Upper lobe of right lung (tissue), 1 donor: ENCODE data around the gene ZBTB45. TPM values are rescaled to one million over a fixed set of nuclear protein-coding genes. Genes with fewer than 3 reads are reported as not detected.
A peak's percentile ranks its signal among the peaks of the same experiment; 100 is the strongest.

Source experiments
- ATAC-seq: fragments of 200-7000 bp; cut with Tn5 transposase; one replicate; pipeline ENCODE4 v1.9.1; 2020; ENCODE audit warnings: mild to moderate bottlenecking, moderate library complexity
- DNase-seq: peaks from one replicate; pipeline ENCODE4 v3.0.0-alpha.2; 2020
- H3K27ac ChIP-seq: fragments of 200-600 bp; one replicate; pipeline ENCODE4 v1.8.0; 2022
- H3K27me3 ChIP-seq: fragments of 200-600 bp; one replicate; pipeline ENCODE4 v1.8.0; 2022; ENCODE audit warnings: mild to moderate bottlenecking
- H3K36me3 ChIP-seq: fragments of 200-600 bp; one replicate; pipeline ENCODE4 v1.8.0; 2022
- H3K4me1 ChIP-seq: fragments of 200-600 bp; one replicate; pipeline ENCODE4 v1.8.0; 2022
- H3K4me3 ChIP-seq: fragments of 200-600 bp; one replicate; pipeline ENCODE4 v1.8.0; 2022; ENCODE audit warnings: mild to moderate bottlenecking
- H3K9me3 ChIP-seq: fragments of 200-600 bp; one replicate; pipeline ENCODE4 v1.8.0; 2022
- intact Hi-C: fragments of 100-400 bp; cut with DNase I; formaldehyde crosslinking; loops from one replicate; pipeline ENCODE4 v1.11.0; 2022
- long read RNA-seq: library from polyadenylated mRNA; unstranded; transcript quantifications from one replicate; pipeline ENCODE4 v2.0.0, GENCODE V29; 2021
- total RNA-seq: library from RNA; stranded (reverse); fragmentation: NEBNext Ultra II Directional; extraction: Animal tissue kit (Norgen Biotek cat#: 25700); gene quantifications from one replicate; pipeline ENCODE4 v1.2.1, GENCODE V29; 2021
- TF ChIP-seq, protein P1 (sequence below): fragments of 200-600 bp; IDR thresholded peaks from one replicate; pipeline ENCODE4 v1.8.0; 2022; ENCODE audit warnings: antibody characterized with exemption
- donor health status: DM: no; HTN: yes; CAD: no; lungs with severe emphysema.

ZBTB45 gene
- 14.1 TPM for total RNA-seq
- long read RNA-seq, transcript ZBTB45-202 (3 exons, 2,541 nt) = major isoform, 5 of 11 reads
- long read RNA-seq, partial matches to known transcripts = 4 of 11 reads
- long read RNA-seq, other reads (novel, unspliced or antisense) = 2 of 11 reads

DNA sequence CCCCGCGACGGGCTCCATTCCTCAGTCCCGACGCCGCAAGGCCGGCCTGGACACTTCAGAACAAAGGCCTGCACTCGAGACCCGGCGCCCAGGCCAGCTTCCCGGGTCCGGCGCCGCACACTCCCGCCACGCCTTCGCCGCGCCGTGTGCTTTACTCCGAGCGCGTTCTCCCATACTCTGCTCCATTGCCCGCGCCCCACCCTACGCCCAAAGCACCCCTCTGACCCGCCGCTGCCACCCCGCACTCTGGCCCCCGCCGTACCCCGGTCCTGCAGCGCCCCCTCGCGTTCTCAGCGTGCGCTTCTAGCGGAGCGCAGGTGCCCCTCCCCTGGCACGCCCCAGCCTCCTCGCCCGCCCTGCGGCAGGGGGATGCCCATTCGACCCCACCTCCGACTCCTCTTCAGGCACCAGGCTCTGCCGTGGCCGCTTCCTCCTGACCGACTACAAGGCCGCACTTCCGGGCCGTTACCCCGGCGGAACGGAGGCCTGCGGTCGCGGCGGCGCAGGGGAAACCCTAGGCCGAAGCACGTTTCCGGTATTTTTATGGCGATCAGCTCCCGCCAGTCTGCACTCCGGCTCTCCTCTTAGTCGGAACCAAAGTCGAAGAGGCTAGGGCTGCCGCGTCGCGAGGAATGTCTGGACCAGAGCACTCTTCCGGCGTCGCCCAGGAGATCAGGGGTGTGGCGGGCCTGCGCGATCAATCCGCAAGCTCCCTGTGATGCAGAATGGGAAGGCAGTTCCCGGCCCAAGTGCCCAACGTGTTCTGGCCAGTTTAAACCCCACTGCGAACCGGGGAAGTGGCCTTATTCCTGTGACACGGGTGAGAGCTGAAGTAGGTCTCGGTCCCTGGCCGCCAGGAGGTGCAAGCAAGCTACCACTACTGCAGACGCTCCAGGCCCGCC lies at the start of gene ZBTB45:
TSS of gene ZBTB45 (minus strand) at position 456 of the 902 bp plus-strand sequence. CDS start 2,137 bp downstream, outside the sequence.
- DNase-seq (peak; percentile 95), ATAC-seq (peak; percentile 87)
- Histone ChIP-seq H3K36me3 (peaks cover 20% of the 10 kb centered on the region), H3K27me3 (no peaks in the 10 kb centered on the region), H3K4me1 (peaks cover 18% of the 10 kb centered on the region), H3K27ac (peak within 1 kb of the TSS; percentile 91), H3K4me3 (peak within 1 kb of the TSS; percentile 71), H3K9me3 (no peaks in the 10 kb centered on the region)
- intact Hi-C loops = no loop called here
- TF ChIP-seq, protein P1, sequence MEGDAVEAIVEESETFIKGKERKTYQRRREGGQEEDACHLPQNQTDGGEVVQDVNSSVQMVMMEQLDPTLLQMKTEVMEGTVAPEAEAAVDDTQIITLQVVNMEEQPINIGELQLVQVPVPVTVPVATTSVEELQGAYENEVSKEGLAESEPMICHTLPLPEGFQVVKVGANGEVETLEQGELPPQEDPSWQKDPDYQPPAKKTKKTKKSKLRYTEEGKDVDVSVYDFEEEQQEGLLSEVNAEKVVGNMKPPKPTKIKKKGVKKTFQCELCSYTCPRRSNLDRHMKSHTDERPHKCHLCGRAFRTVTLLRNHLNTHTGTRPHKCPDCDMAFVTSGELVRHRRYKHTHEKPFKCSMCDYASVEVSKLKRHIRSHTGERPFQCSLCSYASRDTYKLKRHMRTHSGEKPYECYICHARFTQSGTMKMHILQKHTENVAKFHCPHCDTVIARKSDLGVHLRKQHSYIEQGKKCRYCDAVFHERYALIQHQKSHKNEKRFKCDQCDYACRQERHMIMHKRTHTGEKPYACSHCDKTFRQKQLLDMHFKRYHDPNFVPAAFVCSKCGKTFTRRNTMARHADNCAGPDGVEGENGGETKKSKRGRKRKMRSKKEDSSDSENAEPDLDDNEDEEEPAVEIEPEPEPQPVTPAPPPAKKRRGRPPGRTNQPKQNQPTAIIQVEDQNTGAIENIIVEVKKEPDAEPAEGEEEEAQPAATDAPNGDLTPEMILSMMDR = peak; percentile 46

GRCh38 chr19:58568453-58569130 lies 49.0 kb upstream of the ZBTB45 start:
- DNase-seq = peak; percentile 37
- no peaks in the 10 kb centered on the region for H3K27me3 ChIP-seq
- TF ChIP-seq, protein P1 = no peak
- H3K27ac ChIP-seq = no peak overlapping the region
- no peaks in the 10 kb centered on the region for H3K9me3 ChIP-seq
- H3K4me3 ChIP-seq = no peak overlapping the region
- H3K36me3 ChIP-seq = peaks cover 23% of the 10 kb centered on the region
- H3K4me1 ChIP-seq = peaks cover 11% of the 10 kb centered on the region
- no peak for ATAC-seq
- intact Hi-C loops = no loop called here

DNA sequence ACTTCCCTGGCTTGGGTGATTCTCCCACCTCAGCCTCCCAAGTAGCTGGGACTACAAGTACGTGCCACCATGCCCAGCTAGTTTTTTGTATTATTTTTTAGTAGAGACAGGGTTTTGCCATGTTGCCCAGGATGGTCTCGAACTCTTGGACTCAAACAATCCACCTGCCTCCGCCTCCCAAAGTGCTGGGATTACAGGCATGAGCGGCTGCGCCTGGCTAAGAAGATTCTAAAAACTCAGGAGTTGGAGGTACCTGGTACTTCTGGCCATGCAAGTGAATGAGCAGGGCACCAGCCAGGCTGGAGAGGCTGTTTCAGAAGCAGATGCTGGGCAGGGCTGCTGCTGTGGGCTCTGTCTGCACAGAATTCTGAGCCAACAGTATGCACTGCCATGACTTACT lies 47.4 kb upstream of the ZBTB45 start:
- peaks cover 23% of the 10 kb centered on the region for H3K36me3 ChIP-seq
- H3K9me3 ChIP-seq = no peaks in the 10 kb centered on the region
- TF ChIP-seq, protein P1 = no peak
- intact Hi-C loops = no loop called here
- H3K4me3 ChIP-seq = no peak overlapping the region
- peaks cover 18% of the 10 kb centered on the region for H3K4me1 ChIP-seq
- ATAC-seq (no peak), DNase-seq (peak; percentile 44)
- no peak overlapping the region for H3K27ac ChIP-seq
- no peaks in the 10 kb centered on the region for H3K27me3 ChIP-seq

DNA sequence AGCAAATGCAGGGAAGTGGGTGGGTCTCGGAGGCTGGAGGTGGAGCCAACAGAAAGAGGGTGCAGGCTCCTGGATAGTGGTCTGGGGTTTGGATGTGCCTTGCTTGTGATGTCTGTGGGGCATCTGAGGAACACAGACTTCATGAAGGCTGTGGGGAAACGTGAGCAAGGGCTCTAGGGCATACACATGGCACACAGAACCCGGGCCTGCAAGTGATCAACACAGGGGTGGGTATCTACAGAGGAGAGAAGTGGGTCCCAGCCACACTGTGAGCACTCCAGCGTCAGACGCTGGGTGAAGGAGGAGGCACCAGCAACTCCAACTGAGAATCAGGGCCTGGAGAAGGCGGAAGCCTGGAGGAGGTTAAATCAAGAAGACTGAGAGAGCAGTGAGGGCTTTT lies 44.2 kb upstream of the ZBTB45 start:
- DNase-seq (peak; percentile 44), ATAC-seq (no peak)
- Histone ChIP-seq H3K4me3 (no peak overlapping the region), H3K27me3 (no peaks in the 10 kb centered on the region), H3K9me3 (no peaks in the 10 kb centered on the region), H3K27ac (no peak overlapping the region), H3K36me3 (peaks cover 10% of the 10 kb centered on the region), H3K4me1 (peaks cover 27% of the 10 kb centered on the region)
- intact Hi-C loops = no loop called here
- TF ChIP-seq, protein P1 = no peak

DNA sequence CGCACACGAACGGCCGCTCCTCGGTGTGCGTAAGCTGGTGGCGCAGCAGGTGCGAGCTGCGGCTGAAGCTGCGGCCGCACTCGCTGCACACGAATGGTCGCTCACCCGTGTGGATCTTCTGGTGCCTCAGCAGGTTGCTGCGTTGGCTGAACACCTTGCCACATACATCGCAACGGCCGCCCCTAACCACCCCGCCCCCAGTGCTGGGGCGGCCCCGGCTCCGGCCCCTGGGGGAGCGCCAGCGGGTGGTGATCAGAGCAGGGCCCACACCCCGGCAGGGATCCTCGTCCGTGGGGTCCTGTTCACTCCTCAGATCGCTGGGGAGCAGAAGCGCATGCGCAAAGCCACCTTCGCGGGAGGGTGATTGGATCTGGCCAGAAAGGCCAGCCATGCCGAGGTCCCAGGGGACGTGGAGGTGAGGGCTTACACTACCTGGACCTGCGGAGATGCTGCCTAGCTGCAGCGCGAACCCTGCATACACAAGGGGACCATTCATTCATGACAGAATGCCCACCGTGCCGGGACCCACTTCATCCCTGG lies 43.5 kb upstream of the ZBTB45 start:
- TF ChIP-seq, protein P1 = no peak
- Histone ChIP-seq H3K4me1 (peaks cover 27% of the 10 kb centered on the region), H3K27ac (no peak overlapping the region), H3K4me3 (peak overlapping the region; percentile 39), H3K27me3 (no peaks in the 10 kb centered on the region), H3K36me3 (peaks cover 10% of the 10 kb centered on the region), H3K9me3 (no peaks in the 10 kb centered on the region)
- DNase-seq = peak; percentile 72
- ATAC-seq = no peak
- intact Hi-C loops = no loop called here
